Measurements from ENCODE around the gene UBE3B.
"Not testable (repeated sequence)": the region's sequence is repeated elsewhere in the genome, so short reads cannot be mapped to it uniquely, and the experiment has no call there.

UBE3B gene

DNA sequence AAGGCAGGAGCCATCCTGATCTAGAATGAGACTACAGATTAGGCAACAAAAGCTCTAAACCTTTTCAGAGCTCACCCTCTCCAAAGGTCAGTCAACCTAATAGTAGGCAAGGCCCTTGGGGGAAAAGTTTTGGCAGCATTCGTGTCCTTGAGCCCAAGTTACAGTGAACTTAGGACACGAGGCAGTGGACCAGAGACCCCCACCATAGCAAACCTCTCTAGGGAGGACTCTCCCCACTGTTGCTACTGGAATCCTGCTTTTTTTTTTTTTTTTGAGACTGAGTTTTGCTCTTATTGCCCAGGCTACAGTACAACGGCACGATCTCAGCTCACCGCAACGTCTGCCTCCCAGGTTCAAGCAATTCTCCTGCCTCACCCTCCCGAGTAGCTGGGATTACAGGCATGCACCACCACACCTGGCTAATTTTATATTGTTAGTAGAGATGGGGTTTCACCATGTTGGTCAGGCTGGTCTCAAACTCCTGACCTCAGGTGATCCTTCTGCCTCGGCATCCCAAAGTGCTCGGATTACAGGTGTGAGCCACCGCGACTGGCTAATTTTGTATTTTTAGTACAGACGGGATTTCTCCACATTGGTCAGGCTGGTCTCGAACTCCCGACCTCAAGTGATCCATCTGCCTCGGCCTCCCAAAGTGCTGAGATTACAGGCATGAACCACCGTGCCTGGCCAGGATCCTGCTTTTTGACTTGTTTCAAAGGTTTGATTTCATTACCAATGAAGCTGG is 3.7 kb upstream of the UBE3B start:
- H4K91ac ChIP-seq (ENCODE audit: low read depth, low read length); DNase-seq; H3K4me3 ChIP-seq (ENCODE audit: low read depth, low read length); H2AFZ ChIP-seq (ENCODE audit: insufficient read depth, low read length, poor library complexity); H3K9ac ChIP-seq (ENCODE audit: low read length); H3K23ac ChIP-seq (ENCODE audit: low read length); H3K27me3 ChIP-seq (ENCODE audit: insufficient read depth, low read length); H4K8ac ChIP-seq (ENCODE audit: low read depth, low read length); H2BK5ac ChIP-seq (ENCODE audit: low read depth, low read length, poor library complexity); H4K12ac ChIP-seq (ENCODE audit: low read depth, low read length); H2BK120ac ChIP-seq (ENCODE audit: insufficient read depth, low read length, poor library complexity); H3K18ac ChIP-seq (ENCODE audit: low read length); H3K27ac ChIP-seq (ENCODE audit: low read depth, low read length); H2AK5ac ChIP-seq (ENCODE audit: low read length); H3K14ac ChIP-seq (ENCODE audit: low read length); H3K9me3 ChIP-seq (ENCODE audit: insufficient read depth, low read depth, low read length); H3K4me2 ChIP-seq (ENCODE audit: low read length); H2BK12ac ChIP-seq (ENCODE audit: low read length): not testable (repeated sequence)
- WGBS (ENCODE audit: extremely low coverage, insufficient coverage, insufficient read length) = no CpG with 5 or more reads among the region's 16 CpGs
- Histone ChIP-seq H3K36me3 (ENCODE audit: control insufficient read depth in 1 of 2, insufficient read depth in 2 of 2, low read length in 2 of 2) (peaks cover 17 to 29% of the 10 kb centered on the region in 2 experiments), H3K79me1 (ENCODE audit: low read length) (peaks cover 17% of the 10 kb centered on the region), H3K79me2 (ENCODE audit: control insufficient read depth, insufficient read depth, low read length, poor library complexity) (peaks cover 44% of the 10 kb centered on the region), H3K4ac (ENCODE audit: low read depth, low read length) (peak overlapping the region; percentile 98), H3K4me1 (ENCODE audit: control insufficient read depth in 1 of 2, insufficient read depth in 2 of 2, low read length in 2 of 2) (peaks cover 18 to 19% of the 10 kb centered on the region in 2 experiments)

DNA sequence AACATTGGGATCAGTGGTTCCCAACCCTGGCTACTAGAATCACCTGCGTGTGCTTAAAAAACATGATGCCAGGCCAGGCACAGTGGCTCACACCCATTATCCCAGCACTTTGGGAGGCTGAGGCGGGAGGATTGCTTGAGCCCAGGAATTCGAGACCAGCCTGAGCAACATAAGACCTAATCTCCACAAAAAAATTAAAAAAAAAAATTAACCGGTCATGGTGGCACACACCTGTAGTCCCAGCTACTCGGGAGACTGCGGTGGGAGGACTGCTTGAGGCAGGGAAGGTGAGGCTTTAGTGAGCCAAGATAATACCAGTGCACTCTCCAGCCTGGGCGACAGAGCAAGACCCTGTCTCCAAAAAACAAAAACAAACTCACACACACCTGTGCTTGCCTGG is 2.3 kb upstream of the UBE3B start:
- peaks cover 17% of the 10 kb centered on the region for H3K79me1 ChIP-seq (ENCODE audit: low read length)
- H3K4me3 ChIP-seq (ENCODE audit: low read depth, low read length) = no peak overlapping the region
- no peak overlapping the region for H3K18ac ChIP-seq (ENCODE audit: low read length)
- H2BK120ac ChIP-seq (ENCODE audit: insufficient read depth, low read length, poor library complexity) = no peak overlapping the region
- no peak overlapping the region for H2AK5ac ChIP-seq (ENCODE audit: low read length)
- H3K27me3 ChIP-seq (ENCODE audit: insufficient read depth, low read length) = no peaks in the 10 kb centered on the region
- H3K9me3 ChIP-seq (ENCODE audit: insufficient read depth, low read depth, low read length) = no peaks in the 10 kb centered on the region
- H3K23ac ChIP-seq (ENCODE audit: low read length) = no peak overlapping the region
- H3K4ac ChIP-seq (ENCODE audit: low read depth, low read length) = peak overlapping the region; percentile 98
- H3K79me2 ChIP-seq (ENCODE audit: control insufficient read depth, insufficient read depth, low read length, poor library complexity) = peaks cover 40% of the 10 kb centered on the region
- H4K12ac ChIP-seq (ENCODE audit: low read depth, low read length) = no peak overlapping the region
- H2AFZ ChIP-seq (ENCODE audit: insufficient read depth, low read length, poor library complexity) = no peak overlapping the region
- no peak overlapping the region for H3K14ac ChIP-seq (ENCODE audit: low read length)
- H3K36me3 ChIP-seq (ENCODE audit: control insufficient read depth in 1 of 2, insufficient read depth in 2 of 2, low read length in 2 of 2) = peaks cover 5 to 15% of the 10 kb centered on the region in 2 experiments
- no peak overlapping the region for H4K8ac ChIP-seq (ENCODE audit: low read depth, low read length)
- H2BK5ac ChIP-seq (ENCODE audit: low read depth, low read length, poor library complexity) = no peak overlapping the region
- WGBS (ENCODE audit: extremely low coverage, insufficient coverage, insufficient read length) = no CpG with 5 or more reads among the region's 7 CpGs
- H3K4me2 ChIP-seq (ENCODE audit: low read length) = peak overlapping the region; percentile 2
- no peak overlapping the region for H3K27ac ChIP-seq (ENCODE audit: low read depth, low read length)
- no peak for DNase-seq
- no peak overlapping the region for H3K9ac ChIP-seq (ENCODE audit: low read length)
- peaks cover 14 to 15% of the 10 kb centered on the region in 2 experiments for H3K4me1 ChIP-seq (ENCODE audit: control insufficient read depth in 1 of 2, insufficient read depth in 2 of 2, low read length in 2 of 2)
- H4K91ac ChIP-seq (ENCODE audit: low read depth, low read length) = no peak overlapping the region
- H2BK12ac ChIP-seq (ENCODE audit: low read length) = no peak overlapping the region

DNA sequence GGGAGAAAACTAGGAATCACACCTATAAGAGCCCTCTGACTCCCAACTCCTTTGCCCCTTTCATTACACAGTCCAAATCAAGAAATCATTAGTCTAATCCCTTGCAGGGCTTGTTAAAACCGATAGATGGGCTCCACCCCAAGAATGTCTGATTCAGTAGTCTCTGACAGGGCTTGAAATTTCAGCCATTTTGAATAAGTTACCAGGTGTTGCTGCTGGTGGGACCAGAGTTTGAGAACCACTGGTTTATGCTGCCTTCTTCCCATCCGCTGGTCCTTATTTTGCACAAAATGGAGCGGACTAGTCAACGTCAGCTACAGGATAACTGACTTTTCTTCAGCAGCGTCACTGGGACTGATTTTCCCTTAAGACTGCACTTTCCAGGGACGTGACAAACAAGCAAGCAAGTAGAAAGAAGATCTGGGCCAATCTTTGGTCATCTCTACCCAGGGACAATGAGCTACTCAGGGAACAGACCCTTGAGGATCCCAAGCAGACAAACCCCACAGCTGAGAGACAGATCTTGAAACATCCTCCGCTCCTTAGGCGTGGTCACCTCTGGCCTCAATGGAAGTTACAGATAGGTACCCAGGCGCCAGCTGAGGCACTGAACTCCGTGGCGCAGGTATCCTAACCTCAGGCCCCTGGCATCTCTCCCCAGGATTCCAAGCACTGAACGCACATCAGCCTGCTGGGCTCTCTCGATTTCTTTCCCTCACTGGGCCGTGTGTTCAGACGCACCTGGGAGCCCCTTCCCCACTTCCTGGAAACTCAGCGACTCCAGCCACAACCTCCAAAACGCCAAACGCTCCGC is 1.2 kb upstream of the UBE3B start:
- WGBS (ENCODE audit: extremely low coverage, insufficient coverage, insufficient read length) = no CpG with 5 or more reads among the region's 19 CpGs
- no peak overlapping the region for H2BK12ac ChIP-seq (ENCODE audit: low read length)
- peak overlapping the region; percentile 5 for H4K8ac ChIP-seq (ENCODE audit: low read depth, low read length)
- peak overlapping the region; percentile 90 for H3K4me3 ChIP-seq (ENCODE audit: low read depth, low read length)
- peak overlapping the region; percentile 81 for H4K91ac ChIP-seq (ENCODE audit: low read depth, low read length)
- H3K4ac ChIP-seq (ENCODE audit: low read depth, low read length) = peak overlapping the region; percentile 94
- peak overlapping the region; percentile 90 for H3K27ac ChIP-seq (ENCODE audit: low read depth, low read length)
- peaks cover 5 to 7% of the 10 kb centered on the region in 2 experiments for H3K36me3 ChIP-seq (ENCODE audit: control insufficient read depth in 1 of 2, insufficient read depth in 2 of 2, low read length in 2 of 2)
- H2BK120ac ChIP-seq (ENCODE audit: insufficient read depth, low read length, poor library complexity) = peak overlapping the region; percentile 1
- no peak overlapping the region for H4K12ac ChIP-seq (ENCODE audit: low read depth, low read length)
- peak overlapping the region; percentile 9 for H3K18ac ChIP-seq (ENCODE audit: low read length)
- peaks cover 14 to 15% of the 10 kb centered on the region in 2 experiments for H3K4me1 ChIP-seq (ENCODE audit: control insufficient read depth in 1 of 2, insufficient read depth in 2 of 2, low read length in 2 of 2)
- H3K14ac ChIP-seq (ENCODE audit: low read length) = peak overlapping the region; percentile 22
- H3K79me2 ChIP-seq (ENCODE audit: control insufficient read depth, insufficient read depth, low read length, poor library complexity) = peaks cover 34% of the 10 kb centered on the region
- peak overlapping the region; percentile 6 for H2AK5ac ChIP-seq (ENCODE audit: low read length)
- no peak overlapping the region for H2BK5ac ChIP-seq (ENCODE audit: low read depth, low read length, poor library complexity)
- peak overlapping the region; percentile 78 for H3K4me2 ChIP-seq (ENCODE audit: low read length)
- H3K9ac ChIP-seq (ENCODE audit: low read length) = peak overlapping the region; percentile 92
- H3K23ac ChIP-seq (ENCODE audit: low read length) = no peak overlapping the region
- H3K27me3 ChIP-seq (ENCODE audit: insufficient read depth, low read length) = no peaks in the 10 kb centered on the region
- H3K9me3 ChIP-seq (ENCODE audit: insufficient read depth, low read depth, low read length) = no peaks in the 10 kb centered on the region
- peaks cover 17% of the 10 kb centered on the region for H3K79me1 ChIP-seq (ENCODE audit: low read length)
- H2AFZ ChIP-seq (ENCODE audit: insufficient read depth, low read length, poor library complexity) = no peak overlapping the region
- DNase-seq = no peak

DNA sequence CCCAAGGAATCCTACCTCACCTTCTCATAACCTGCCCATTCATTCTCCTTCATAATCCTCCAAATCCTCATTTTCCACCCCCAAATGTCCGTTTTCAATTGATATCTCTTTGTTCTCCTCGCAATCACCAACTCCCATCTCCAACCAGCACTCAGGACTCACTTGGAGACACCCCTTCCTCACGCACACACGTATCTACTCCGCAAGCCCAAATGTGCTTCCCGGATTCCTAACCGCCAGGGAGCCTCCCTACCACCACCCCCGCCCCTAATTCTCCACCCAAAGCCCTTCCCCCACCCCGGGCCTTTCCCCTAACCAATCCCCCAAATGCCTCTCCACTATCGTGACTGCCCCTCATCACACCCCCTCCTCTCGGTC is 638 bp upstream of the UBE3B start:
- H3K27me3 ChIP-seq (ENCODE audit: insufficient read depth, low read length) = no peaks in the 10 kb centered on the region
- peak overlapping the region; percentile 78 for H3K4me2 ChIP-seq (ENCODE audit: low read length)
- H3K14ac ChIP-seq (ENCODE audit: low read length) = peak overlapping the region; percentile 84
- H3K4ac ChIP-seq (ENCODE audit: low read depth, low read length) = peak overlapping the region; percentile 94
- H3K79me1 ChIP-seq (ENCODE audit: low read length) = peaks cover 17% of the 10 kb centered on the region
- peak overlapping the region; percentile 76 for H4K12ac ChIP-seq (ENCODE audit: low read depth, low read length)
- H3K9ac ChIP-seq (ENCODE audit: low read length) = peak overlapping the region; percentile 92
- no peak overlapping the region for H3K23ac ChIP-seq (ENCODE audit: low read length)
- peaks cover 14 to 15% of the 10 kb centered on the region in 2 experiments for H3K4me1 ChIP-seq (ENCODE audit: control insufficient read depth in 1 of 2, insufficient read depth in 2 of 2, low read length in 2 of 2)
- no peak for DNase-seq
- no peaks in the 10 kb centered on the region for H3K9me3 ChIP-seq (ENCODE audit: insufficient read depth, low read depth, low read length)
- H2AFZ ChIP-seq (ENCODE audit: insufficient read depth, low read length, poor library complexity) = peak overlapping the region; percentile 68
- no peak overlapping the region for H2BK12ac ChIP-seq (ENCODE audit: low read length)
- H3K27ac ChIP-seq (ENCODE audit: low read depth, low read length) = peak overlapping the region; percentile 90
- peaks cover 34% of the 10 kb centered on the region for H3K79me2 ChIP-seq (ENCODE audit: control insufficient read depth, insufficient read depth, low read length, poor library complexity)
- H2BK5ac ChIP-seq (ENCODE audit: low read depth, low read length, poor library complexity) = peak overlapping the region; percentile 100
- H2AK5ac ChIP-seq (ENCODE audit: low read length) = peak overlapping the region; percentile 77
- H4K91ac ChIP-seq (ENCODE audit: low read depth, low read length) = peak overlapping the region; percentile 81
- 100% methylated on average over 2 of the region's 11 CpGs for WGBS (ENCODE audit: extremely low coverage, insufficient coverage, insufficient read length)
- H3K18ac ChIP-seq (ENCODE audit: low read length) = peak overlapping the region; percentile 79
- peaks cover 5% of the 10 kb centered on the region in 2 experiments for H3K36me3 ChIP-seq (ENCODE audit: control insufficient read depth in 1 of 2, insufficient read depth in 2 of 2, low read length in 2 of 2)
- H3K4me3 ChIP-seq (ENCODE audit: low read depth, low read length) = peak overlapping the region; percentile 90
- H2BK120ac ChIP-seq (ENCODE audit: insufficient read depth, low read length, poor library complexity) = peak overlapping the region; percentile 29
- peak overlapping the region; percentile 98 for H4K8ac ChIP-seq (ENCODE audit: low read depth, low read length)

All from trophoblast cell (in vitro differentiated cells and primary cell).